ENCODE measurements around the gene NADK2. TPM values are rescaled to one million over a fixed set of nuclear protein-coding genes. Genes with fewer than 3 reads are reported as not detected.
"Not testable (repeated sequence)": the region's sequence is repeated elsewhere in the genome, so short reads cannot be mapped to it uniquely, and the experiment has no call there.

NADK2 gene
- total and polyA plus RNA-seq, 9 of the 15 experiments (the other 6 are each of a cell fraction or from before 2014, with no cell fraction given) = 10.6 to 41.0 (median 24.0) TPM

DNA sequence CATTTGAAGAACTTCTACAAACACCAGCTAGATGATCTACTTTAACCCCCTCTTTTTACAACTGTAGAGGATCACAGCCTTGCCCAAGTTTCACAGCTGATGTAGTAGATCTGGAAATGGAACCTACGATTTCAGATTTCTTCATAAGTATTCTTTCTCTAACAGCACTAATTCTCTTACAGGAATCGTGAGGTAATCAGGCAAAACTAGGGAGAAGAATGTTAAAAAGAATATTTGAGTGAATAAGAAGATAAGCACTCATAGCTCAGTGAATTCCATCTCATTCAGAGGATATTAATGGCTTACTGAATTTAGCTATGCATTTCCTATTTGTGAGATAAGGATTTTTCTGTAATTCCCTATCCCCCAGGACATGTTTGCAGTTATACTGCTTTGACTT is 42.1 kb downstream of the NADK2 start:
- Histone ChIP-seq H3K36me3 (ENCODE audit: control insufficient read depth, insufficient read depth, low read length) (peaks cover 73% of the 10 kb centered on the region; the same call in 2 of the 3 replicates), H3K4me1 (replicated peaks in 1 of 2; ENCODE audit: control insufficient read depth in 2 of 2, insufficient read depth in 2 of 2, low read length in 2 of 2) (no peaks in the 10 kb centered on the region), H4K20me1 (replicated peaks; ENCODE audit: control insufficient read depth, insufficient read depth, low read length) (no peaks in the 10 kb centered on the region), H3K9me3 (replicated peaks; ENCODE audit: control insufficient read depth, insufficient read depth, low read depth, low read length) (no peaks in the 10 kb centered on the region), H3K27me3 (ENCODE audit: control insufficient read depth in 2 of 2, insufficient read depth in 2 of 2, low read length in 2 of 2) (no peaks in the 10 kb centered on the region), H3K4me3 (no peak overlapping the region), H3K79me2 (ENCODE audit: control insufficient read depth, insufficient read depth, low read length) (no peaks in the 10 kb centered on the region), H3K9ac (ENCODE audit: insufficient read depth in 1 of 2, low read depth in 2 of 2, low read length in 2 of 2) (no peak overlapping the region), H3K27ac (ENCODE audit: extremely low read depth, low read depth, low read length) (no peak overlapping the region), H3K4me2 (ENCODE audit: insufficient read depth, low read length) (no peak overlapping the region), H2AFZ (ENCODE audit: low read depth, low read length) (no peak overlapping the region), H3K9me1 (ENCODE audit: control insufficient read depth, insufficient read depth, low read length) (no peaks in the 10 kb centered on the region)
- in situ Hi-C loops (cut with MboI) = no loop called here
- WGBS (ENCODE audit: insufficient coverage, low coverage, missing lambda C conversion rate) = 71% methylated on average over 2 of the region's 2 CpGs
- no peak for TF ChIP-seq MNT (conservative IDR thresholded peaks at IDR 0.05)
- ChIA-PET POLR2A (no interaction called here), CTCF (ENCODE audit: low intra/inter-chr PET ratio) (no interaction called here)
- BruUV-seq (replicated peaks) = no TSS peak
- FAIRE-seq (no peak), ATAC-seq (no peak), DNase-seq (ENCODE audit: extremely low read depth in 1 of 4, low spot score in 3 of 4) (no peak)
- intact Hi-C loops (cut with micrococcal nuclease) = no loop called here

GRCh38 chr5:36198783-36199182 is 42.9 kb downstream of the NADK2 start:
- H3K27ac ChIP-seq (ENCODE audit: extremely low read depth, low read depth, low read length); DNase-seq (ENCODE audit: extremely low read depth in 1 of 4, low spot score in 3 of 4); H3K4me1 ChIP-seq (replicated peaks in 1 of 2; ENCODE audit: control insufficient read depth in 2 of 2, insufficient read depth in 2 of 2, low read length in 2 of 2); H3K9me3 ChIP-seq (replicated peaks; ENCODE audit: control insufficient read depth, insufficient read depth, low read depth, low read length); CTCF ChIA-PET (ENCODE audit: low intra/inter-chr PET ratio); H2AFZ ChIP-seq (ENCODE audit: low read depth, low read length); H3K4me3 ChIP-seq; ATAC-seq; FAIRE-seq; POLR2A ChIA-PET; H3K9me1 ChIP-seq (ENCODE audit: control insufficient read depth, insufficient read depth, low read length); in situ Hi-C loops (cut with MboI); H4K20me1 ChIP-seq (replicated peaks; ENCODE audit: control insufficient read depth, insufficient read depth, low read length); intact Hi-C loops (cut with micrococcal nuclease); H3K9ac ChIP-seq (ENCODE audit: insufficient read depth in 1 of 2, low read depth in 2 of 2, low read length in 2 of 2); H3K27me3 ChIP-seq (ENCODE audit: control insufficient read depth in 2 of 2, insufficient read depth in 2 of 2, low read length in 2 of 2); BruUV-seq (replicated peaks); H3K79me2 ChIP-seq (ENCODE audit: control insufficient read depth, insufficient read depth, low read length); H3K4me2 ChIP-seq (ENCODE audit: insufficient read depth, low read length): not testable (repeated sequence)
- 93% methylated on average over 1 of the region's 3 CpGs for WGBS (ENCODE audit: insufficient coverage, low coverage, missing lambda C conversion rate)
- H3K36me3 ChIP-seq (ENCODE audit: control insufficient read depth, insufficient read depth, low read length) = peaks cover 78% of the 10 kb centered on the region; the same call in 2 of the 3 replicates

Data from K562 (cell line).